ENCODE measurements around the gene SEMA3D. TPM values are rescaled to one million over a fixed set of nuclear protein-coding genes. Genes with fewer than 3 reads are reported as not detected.

The SEMA3D gene
- total RNA-seq, 4 donors from 2014 or later, result 5.2 to 15.7 (median 6.2) TPM

GRCh38 chr7:85213500-85213899 is 26.6 kb upstream of the SEMA3D start:
- DNase-seq (ENCODE audit: low spot score) (no peak), ATAC-seq (ENCODE audit: low FRiP score) (no peak)
- no peak for TF ChIP-seq CTCF (IDR thresholded peaks at IDR 0.05)

- TF ChIP-seq CTCF (IDR thresholded peaks at IDR 0.05), result no peak
- no peak for ATAC-seq (ENCODE audit: low FRiP score)
- DNase-seq (ENCODE audit: low spot score), result no peak
These were observed 18.9 kb upstream of the SEMA3D start for GRCh38 chr7:85205754-85206153.

GRCh38 chr7:85204496-85204895 is 17.6 kb upstream of the SEMA3D start:
- DNase-seq (ENCODE audit: low spot score), result no peak
- TF ChIP-seq CTCF (IDR thresholded peaks at IDR 0.05), result no peak
- ATAC-seq (ENCODE audit: low FRiP score), result no peak

GRCh38 chr7:85204061-85204460 is 17.2 kb upstream of the SEMA3D start:
- ATAC-seq (ENCODE audit: low FRiP score), result no peak
- no peak for DNase-seq (ENCODE audit: low spot score)
- TF ChIP-seq CTCF (IDR thresholded peaks at IDR 0.05), result no peak

- no peak for DNase-seq (ENCODE audit: low spot score)
- no peak for ATAC-seq (ENCODE audit: low FRiP score)
These were observed 14.4 kb upstream of the SEMA3D start for GRCh38 chr7:85201209-85201608.

GRCh38 chr7:85196696-85197095 is 9.8 kb upstream of the SEMA3D start:
- ATAC-seq (ENCODE audit: low FRiP score), result no peak
- DNase-seq (ENCODE audit: low spot score), result no peak

More at GRCh38 chr7:85201209-85201608, 14.4 kb upstream of the SEMA3D start:
- TF ChIP-seq CTCF (IDR thresholded peaks at IDR 0.05), result no peak

More at GRCh38 chr7:85196696-85197095, 9.8 kb upstream of the SEMA3D start:
- no peak for TF ChIP-seq CTCF (IDR thresholded peaks at IDR 0.05)

All from omental fat pad (tissue), 4 donors.